Naive B cell (primary cell): Measurements from ENCODE around the gene EDEM3. TPM values are rescaled to one million over a fixed set of nuclear protein-coding genes. Genes with fewer than 3 reads are reported as not detected.

Experiments
- ATAC-seq, 2 donors: fragments of 150-1000 bp; cut with Tn5 transposase; 2 replicates each; pipeline ENCODE4 v1.10.0; 2021; ENCODE audit warnings: low read depth in 2 of 2, mild to moderate bottlenecking in 2 of 2, moderate library complexity in 2 of 2
- DNase-seq: peaks from one replicate; pipeline ENCODE4 v3.0.0; 2022
- H3K27ac Mint-ChIP-seq, 6 donors: one replicate each; pipeline ENCODE4 v1.8.0; 2020 to 2022; ENCODE audit warnings: mild to moderate bottlenecking in 6 of 6, mixed read lengths in 6 of 6, moderate library complexity in 5 of 6, inconsistent platforms in 2 of 6
- H3K27me3 Mint-ChIP-seq, 3 donors: one replicate each; pipeline ENCODE4 v1.8.0; 2021 to 2022; ENCODE audit warnings: mixed read lengths in 3 of 3, mild to moderate bottlenecking in 1 of 3
- H3K36me3 Mint-ChIP-seq, 2 donors: one replicate each; pipeline ENCODE4 v1.8.0; 2020 to 2022; ENCODE audit warnings: mixed read lengths in 2 of 2, inconsistent platforms in 1 of 2, mild to moderate bottlenecking in 1 of 2
- H3K4me1 Mint-ChIP-seq, 3 donors: one replicate each; pipeline ENCODE4 v1.8.0; 2020 to 2022; ENCODE audit warnings: mixed read lengths in 3 of 3, inconsistent platforms in 1 of 3, mild to moderate bottlenecking in 1 of 3, moderate library complexity in 1 of 3
- H3K4me3 Mint-ChIP-seq, 8 donors: one replicate each; pipeline ENCODE4 v1.8.0; 2020 to 2022; ENCODE audit warnings: mild to moderate bottlenecking in 8 of 8, mixed read lengths in 8 of 8, moderate library complexity in 8 of 8, inconsistent platforms in 2 of 8
- H3K9me3 Mint-ChIP-seq, 7 donors: one replicate each; pipeline ENCODE4 v1.8.0; 2020 to 2022; ENCODE audit warnings: mixed read lengths in 7 of 7, mild to moderate bottlenecking in 5 of 7, inconsistent platforms in 2 of 7, moderate library complexity in 1 of 7
- polyA plus RNA-seq, 6 donors: library from polyadenylated mRNA; unstranded; fragments of 300-500 nt; fragmentation: Illumina TruSeq; gene quantifications; one replicate each; pipeline ENCODE4 v1.2.3, GENCODE V29; 2021; ENCODE audit warnings: low read depth in 6 of 6

Gene EDEM3
- polyA plus RNA-seq, 6 donors from 2014 or later, result 5.6 to 13.3 (median 11.0) TPM

- no peaks in the 10 kb centered on the region for H3K9me3 Mint-ChIP-seq
- no peak overlapping the region for H3K4me3 Mint-ChIP-seq
- no peak for DNase-seq
- peaks cover 0 to 4% of the 10 kb centered on the region in 2 donors for H3K36me3 Mint-ChIP-seq
- H3K27me3 Mint-ChIP-seq, result no peaks in the 10 kb centered on the region
- no peak for ATAC-seq
- H3K4me1 Mint-ChIP-seq, result peaks cover 7 to 17% (median 15%) of the 10 kb centered on the region in 3 donors
- H3K27ac Mint-ChIP-seq, result no peak overlapping the region
Observed at GRCh38 chr1:184743062-184743756, 11.4 kb downstream of the EDEM3 start.

- no peaks in the 10 kb centered on the region for H3K9me3 Mint-ChIP-seq
- H3K4me1 Mint-ChIP-seq, result peaks cover 4 to 11% (median 5%) of the 10 kb centered on the region in 3 donors
- ATAC-seq, result no peak
- peaks cover 0 to 4% of the 10 kb centered on the region in 2 donors for H3K36me3 Mint-ChIP-seq
- no peak overlapping the region for H3K4me3 Mint-ChIP-seq
- no peak overlapping the region for H3K27ac Mint-ChIP-seq
- H3K27me3 Mint-ChIP-seq, result no peaks in the 10 kb centered on the region
- DNase-seq, result no peak
Observed at GRCh38 chr1:184740344-184740743, 14.3 kb downstream of the EDEM3 start.

DNA sequence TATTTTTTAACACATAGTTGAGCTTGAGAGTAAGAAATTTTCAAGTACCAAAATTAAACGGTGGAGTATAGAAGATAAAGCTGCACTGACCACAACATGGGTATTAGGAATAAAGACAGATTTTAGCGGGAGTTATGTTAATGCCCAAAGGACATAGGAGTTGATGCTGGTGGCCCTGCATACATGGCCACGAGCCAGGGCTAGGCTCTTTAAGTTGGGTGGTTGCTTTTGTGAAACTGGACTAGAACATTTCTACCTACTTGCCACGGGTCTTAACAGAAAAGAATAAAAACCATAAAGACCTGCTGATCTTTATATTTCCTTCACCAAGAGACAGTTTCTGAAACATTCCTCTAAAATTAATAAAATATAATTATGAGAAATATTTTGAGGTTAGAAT lies 14.9 kb downstream of the EDEM3 start:
- Mint-ChIP-seq H3K27me3 (no peaks in the 10 kb centered on the region), H3K4me3 (no peak overlapping the region), H3K27ac (no peak overlapping the region), H3K4me1 (peaks cover 8 to 17% (median 10%) of the 10 kb centered on the region in 3 donors), H3K9me3 (no peaks in the 10 kb centered on the region), H3K36me3 (peaks cover 0 to 8% of the 10 kb centered on the region in 2 donors)
- ATAC-seq (no peak), DNase-seq (no peak)

- no peak overlapping the region for H3K27ac Mint-ChIP-seq
- H3K4me1 Mint-ChIP-seq, result peaks cover 8 to 18% (median 10%) of the 10 kb centered on the region in 3 donors
- H3K27me3 Mint-ChIP-seq, result no peaks in the 10 kb centered on the region
- DNase-seq, result no peak
- no peak overlapping the region for H3K4me3 Mint-ChIP-seq
- H3K36me3 Mint-ChIP-seq, result peaks cover 0 to 8% of the 10 kb centered on the region in 2 donors
- H3K9me3 Mint-ChIP-seq, result no peaks in the 10 kb centered on the region
- no peak for ATAC-seq
Observed at GRCh38 chr1:184739070-184739469, 15.6 kb downstream of the EDEM3 start.

GRCh38 chr1:184734980-184735379 lies 19.7 kb downstream of the EDEM3 start:
- H3K27ac Mint-ChIP-seq, result peak overlapping the region in 4 of 6 donors; percentile 2 to 35 (median 24)
- no peaks in the 10 kb centered on the region for H3K9me3 Mint-ChIP-seq
- peaks cover 8 to 18% (median 10%) of the 10 kb centered on the region in 3 donors for H3K4me1 Mint-ChIP-seq
- H3K4me3 Mint-ChIP-seq, result no peak overlapping the region
- H3K36me3 Mint-ChIP-seq, result peaks cover 14% of the 10 kb centered on the region in 2 donors
- peak; percentile 65 to 72 for ATAC-seq
- no peaks in the 10 kb centered on the region for H3K27me3 Mint-ChIP-seq
- DNase-seq, result peak; percentile 9

- DNase-seq, result no peak
- H3K27ac Mint-ChIP-seq, result no peak overlapping the region
- no peaks in the 10 kb centered on the region for H3K27me3 Mint-ChIP-seq
- ATAC-seq, result no peak
- H3K4me1 Mint-ChIP-seq, result no peaks in the 10 kb centered on the region
- peaks cover 0 to 15% of the 10 kb centered on the region in 2 donors for H3K36me3 Mint-ChIP-seq
- no peaks in the 10 kb centered on the region for H3K9me3 Mint-ChIP-seq
- no peak overlapping the region for H3K4me3 Mint-ChIP-seq
Observed at GRCh38 chr1:184724843-184725242, 29.8 kb downstream of the EDEM3 start.

DNA sequence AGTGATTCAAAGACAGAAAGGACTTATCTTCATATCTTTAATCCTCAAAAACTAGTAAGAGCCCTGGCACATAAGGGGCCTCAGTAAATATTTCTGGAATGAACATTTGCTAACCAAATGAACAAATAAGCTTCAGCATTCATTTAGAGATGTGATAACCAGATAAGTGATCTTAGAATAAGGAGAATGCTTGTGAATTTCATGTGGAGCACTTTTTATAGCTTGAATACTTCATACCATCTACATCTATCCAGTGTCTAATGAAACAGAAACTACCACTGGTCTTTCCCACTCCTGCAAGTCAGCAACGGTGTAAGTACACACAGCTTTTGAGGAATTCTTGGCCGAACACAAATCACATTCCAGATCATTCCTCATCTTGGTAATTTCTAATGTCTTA lies 38.5 kb downstream of the EDEM3 start:
- H3K4me1 Mint-ChIP-seq, result no peaks in the 10 kb centered on the region
- peaks cover 8 to 37% of the 10 kb centered on the region in 2 donors for H3K36me3 Mint-ChIP-seq
- H3K27me3 Mint-ChIP-seq, result no peaks in the 10 kb centered on the region
- DNase-seq (no peak), ATAC-seq (no peak)
- H3K4me3 Mint-ChIP-seq, result no peak overlapping the region
- no peaks in the 10 kb centered on the region for H3K9me3 Mint-ChIP-seq
- H3K27ac Mint-ChIP-seq, result peak overlapping the region in 1 of 6 donors; percentile 15

GRCh38 chr1:184709418-184709817 lies 45.2 kb downstream of the EDEM3 start:
- H3K36me3 Mint-ChIP-seq, result peaks cover 18 to 46% of the 10 kb centered on the region in 2 donors
- ATAC-seq (no peak), DNase-seq (no peak)
- no peaks in the 10 kb centered on the region for H3K27me3 Mint-ChIP-seq
- H3K9me3 Mint-ChIP-seq, result no peaks in the 10 kb centered on the region
- peak overlapping the region in 1 of 6 donors; percentile 44 for H3K27ac Mint-ChIP-seq
- no peaks in the 10 kb centered on the region for H3K4me1 Mint-ChIP-seq
- no peak overlapping the region for H3K4me3 Mint-ChIP-seq

GRCh38 chr1:184708084-184708676 lies 46.5 kb downstream of the EDEM3 start:
- Mint-ChIP-seq H3K36me3 (peaks cover 25 to 46% of the 10 kb centered on the region in 2 donors), H3K4me1 (no peaks in the 10 kb centered on the region), H3K27me3 (no peaks in the 10 kb centered on the region), H3K27ac (no peak overlapping the region), H3K9me3 (no peaks in the 10 kb centered on the region), H3K4me3 (no peak overlapping the region)
- ATAC-seq (no peak), DNase-seq (no peak)

- Mint-ChIP-seq H3K27ac (no peak overlapping the region), H3K4me3 (no peak overlapping the region), H3K36me3 (peaks cover 39 to 52% of the 10 kb centered on the region in 2 donors)
Observed at GRCh38 chr1:184705271-184705670, 49.4 kb downstream of the EDEM3 start.

DNA sequence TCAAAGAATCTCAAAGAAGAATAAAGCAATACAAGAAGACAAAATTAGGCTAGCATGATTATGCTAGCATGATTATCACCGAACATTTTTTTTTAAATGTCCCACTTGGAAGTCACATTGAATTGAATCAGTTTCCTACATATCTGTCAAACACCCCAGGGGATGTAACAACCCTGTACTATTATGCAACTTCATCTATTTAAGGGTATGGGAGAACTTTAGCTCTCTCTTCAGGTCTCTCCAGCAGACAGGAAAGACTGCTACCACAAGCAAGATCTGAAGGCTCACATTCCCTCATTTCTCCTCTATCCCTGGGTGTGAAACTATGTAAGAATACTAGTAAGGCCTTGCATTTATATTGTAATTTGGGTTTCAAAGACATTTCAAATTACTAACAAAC lies 52.8 kb downstream of the EDEM3 start:
- Mint-ChIP-seq H3K27ac (no peak overlapping the region), H3K9me3 (no peaks in the 10 kb centered on the region), H3K27me3 (no peaks in the 10 kb centered on the region), H3K4me3 (no peak overlapping the region), H3K36me3 (peaks cover 29% of the 10 kb centered on the region in 2 donors), H3K4me1 (peaks cover 0 to 9% (median 0%) of the 10 kb centered on the region in 3 donors)
- ATAC-seq, result no peak
- DNase-seq, result no peak

More at GRCh38 chr1:184705271-184705670, 49.4 kb downstream of the EDEM3 start:
- H3K27me3 Mint-ChIP-seq, result no peaks in the 10 kb centered on the region
- no peaks in the 10 kb centered on the region for H3K9me3 Mint-ChIP-seq
- ATAC-seq (no peak), DNase-seq (no peak)
- H3K4me1 Mint-ChIP-seq, result no peaks in the 10 kb centered on the region

GRCh38 chr1:184698969-184699368 lies 55.7 kb downstream of the EDEM3 start:
- H3K27ac Mint-ChIP-seq, result peak overlapping the region in 3 of 6 donors; percentile 38 to 76 (median 71)
- no peaks in the 10 kb centered on the region for H3K9me3 Mint-ChIP-seq
- ATAC-seq (no peak), DNase-seq (no peak)
- H3K4me1 Mint-ChIP-seq, result peaks cover 0 to 15% (median 0%) of the 10 kb centered on the region in 3 donors
- peaks cover 33 to 39% of the 10 kb centered on the region in 2 donors for H3K36me3 Mint-ChIP-seq
- H3K4me3 Mint-ChIP-seq, result no peak overlapping the region
- no peaks in the 10 kb centered on the region for H3K27me3 Mint-ChIP-seq

- peaks cover 0 to 15% (median 0%) of the 10 kb centered on the region in 3 donors for H3K4me1 Mint-ChIP-seq
- ATAC-seq (no peak), DNase-seq (no peak)
- H3K9me3 Mint-ChIP-seq, result no peaks in the 10 kb centered on the region
- peaks cover 34 to 38% of the 10 kb centered on the region in 2 donors for H3K36me3 Mint-ChIP-seq
- no peak overlapping the region for H3K27ac Mint-ChIP-seq
- H3K27me3 Mint-ChIP-seq, result no peaks in the 10 kb centered on the region
- H3K4me3 Mint-ChIP-seq, result no peak overlapping the region
Observed at GRCh38 chr1:184698016-184698415, 56.6 kb downstream of the EDEM3 start.

- peak overlapping the region in 1 of 6 donors; percentile 75 for H3K27ac Mint-ChIP-seq
- peaks cover 0 to 15% (median 0%) of the 10 kb centered on the region in 3 donors for H3K4me1 Mint-ChIP-seq
- no peaks in the 10 kb centered on the region for H3K9me3 Mint-ChIP-seq
- no peak overlapping the region for H3K4me3 Mint-ChIP-seq
- no peaks in the 10 kb centered on the region for H3K27me3 Mint-ChIP-seq
- DNase-seq (no peak), ATAC-seq (no peak)
- H3K36me3 Mint-ChIP-seq, result peaks cover 24 to 30% of the 10 kb centered on the region in 2 donors
Observed at GRCh38 chr1:184696403-184696802, 58.3 kb downstream of the EDEM3 start.
